Thoracic aorta (tissue), 2 donors: ENCODE results near the gene NAXE. TPM values are rescaled to one million over a fixed set of nuclear protein-coding genes. Genes with fewer than 3 reads are reported as not detected.

Experiments used
- ATAC-seq: fragments of 150-250 bp; one replicate; pipeline ENCODE4 v1.8.0; 2017; ENCODE audit warnings: low read depth; ENCODE audit not compliant: insufficient number of reproducible peaks, low FRiP score
- DNase-seq: peaks from one replicate; pipeline ENCODE4 v3.0.0-alpha.2; 2020; ENCODE audit warnings: low spot score
- H3K27ac ChIP-seq, 2 donors: fragments of 200-600 bp; sonication (generic); 1 replicate in 1 of 2; 2 replicates in 1 of 2; pipeline ENCODE4 v1.5.1; 2016; ENCODE audit warnings: mild to moderate bottlenecking in 2 of 2, moderate library complexity in 2 of 2
- H3K27me3 ChIP-seq: fragments of 200-600 bp; sonication (generic); replicated peaks from 2 replicates; pipeline ENCODE4 v1.6.0; 2016; ENCODE audit warnings: mild to moderate bottlenecking; ENCODE audit not compliant: insufficient read depth
- H3K36me3 ChIP-seq: fragments of 200-600 bp; sonication (generic); one replicate; pipeline ENCODE4 v1.5.1; 2016
- H3K4me1 ChIP-seq, 2 donors: fragments of 200-600 bp; sonication (generic); 1 replicate in 1 of 2; 2 replicates in 1 of 2; pipeline versions ENCODE4 v1.5.1 to v1.6.0; 2016; ENCODE audit warnings: low read depth in 2 of 2, mild to moderate bottlenecking in 1 of 2; ENCODE audit not compliant: control insufficient read depth in 1 of 2
- H3K4me3 ChIP-seq: fragments of 200-600 bp; sonication (generic); 2 replicates; pipeline ENCODE4 v1.5.1; 2016; ENCODE audit warnings: mild to moderate bottlenecking
- H3K9me3 ChIP-seq: fragments of 200-600 bp; sonication (generic); 2 replicates; pipeline ENCODE4 v1.5.1; 2016
- total RNA-seq, 2 donors: library from RNA; depleted of rRNA; stranded (reverse); fragments of >200 nt; gene quantifications; one replicate each; pipeline versions ENCODE4 v1.1.0 to v1.2.3, GENCODE V29; 2016
- TF ChIP-seq, protein P1 (sequence below): fragments of 200-600 bp; sonication (generic); IDR thresholded peaks from one replicate; pipeline ENCODE4 v1.5.1; 2019; ENCODE audit warnings: antibody characterized with exemption

The NAXE gene
- total RNA-seq, 2 donors from 2014 or later = 38.3 to 66.5 TPM

DNA sequence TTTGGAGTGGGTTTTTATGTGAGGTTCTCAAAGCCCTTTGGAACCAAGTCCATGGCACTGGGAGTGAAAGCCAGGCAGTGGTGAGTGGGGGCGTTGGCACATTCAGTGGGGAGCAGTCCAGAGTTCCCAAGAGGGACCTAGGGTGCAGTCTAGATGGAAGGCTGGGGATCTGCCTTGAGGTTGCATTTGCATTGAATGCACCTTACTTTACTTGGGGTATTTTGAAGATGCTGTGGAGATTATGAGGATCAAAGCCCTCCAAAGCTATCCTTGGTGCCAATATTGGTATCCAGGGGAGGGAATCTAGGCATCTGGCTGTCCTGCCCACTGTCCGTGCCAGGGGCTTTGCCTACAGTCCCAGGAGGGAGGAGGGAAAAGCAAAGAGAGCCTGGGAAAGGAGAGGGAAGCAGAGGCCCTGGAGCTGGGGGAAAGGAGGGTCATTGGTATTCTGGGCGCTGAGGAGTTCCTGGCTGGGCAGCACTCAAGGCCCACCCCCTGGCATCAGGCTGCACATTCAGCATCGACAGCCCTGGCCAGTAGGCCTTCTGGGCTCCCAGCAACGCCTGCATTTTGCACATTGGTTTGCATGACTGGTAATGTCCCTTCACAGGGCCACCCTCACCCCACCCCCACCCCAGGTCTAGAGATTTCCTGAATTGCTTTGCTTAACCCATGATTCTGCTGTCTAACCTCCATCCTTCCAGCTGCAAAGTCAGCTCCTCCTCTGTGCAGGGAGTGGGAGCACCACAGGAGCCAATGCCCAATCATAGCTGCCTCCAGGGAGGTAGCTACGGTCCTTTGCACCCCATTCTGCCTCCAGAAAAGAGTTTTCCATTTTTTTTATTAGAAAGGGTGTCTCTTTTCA lies 49.5 kb downstream of the NAXE start:
- DNase-seq (no peak), ATAC-seq (no peak)
- H3K4me3 ChIP-seq = peak overlapping the region; percentile 61
- peaks cover 8 to 10% of the 10 kb centered on the region in 2 donors for H3K4me1 ChIP-seq
- H3K27ac ChIP-seq = no peak overlapping the region
- H3K27me3 ChIP-seq = peaks cover 16% of the 10 kb centered on the region
- TF ChIP-seq, protein P1, sequence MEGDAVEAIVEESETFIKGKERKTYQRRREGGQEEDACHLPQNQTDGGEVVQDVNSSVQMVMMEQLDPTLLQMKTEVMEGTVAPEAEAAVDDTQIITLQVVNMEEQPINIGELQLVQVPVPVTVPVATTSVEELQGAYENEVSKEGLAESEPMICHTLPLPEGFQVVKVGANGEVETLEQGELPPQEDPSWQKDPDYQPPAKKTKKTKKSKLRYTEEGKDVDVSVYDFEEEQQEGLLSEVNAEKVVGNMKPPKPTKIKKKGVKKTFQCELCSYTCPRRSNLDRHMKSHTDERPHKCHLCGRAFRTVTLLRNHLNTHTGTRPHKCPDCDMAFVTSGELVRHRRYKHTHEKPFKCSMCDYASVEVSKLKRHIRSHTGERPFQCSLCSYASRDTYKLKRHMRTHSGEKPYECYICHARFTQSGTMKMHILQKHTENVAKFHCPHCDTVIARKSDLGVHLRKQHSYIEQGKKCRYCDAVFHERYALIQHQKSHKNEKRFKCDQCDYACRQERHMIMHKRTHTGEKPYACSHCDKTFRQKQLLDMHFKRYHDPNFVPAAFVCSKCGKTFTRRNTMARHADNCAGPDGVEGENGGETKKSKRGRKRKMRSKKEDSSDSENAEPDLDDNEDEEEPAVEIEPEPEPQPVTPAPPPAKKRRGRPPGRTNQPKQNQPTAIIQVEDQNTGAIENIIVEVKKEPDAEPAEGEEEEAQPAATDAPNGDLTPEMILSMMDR = no peak
- no peaks in the 10 kb centered on the region for H3K9me3 ChIP-seq
- no peaks in the 10 kb centered on the region for H3K36me3 ChIP-seq

DNA sequence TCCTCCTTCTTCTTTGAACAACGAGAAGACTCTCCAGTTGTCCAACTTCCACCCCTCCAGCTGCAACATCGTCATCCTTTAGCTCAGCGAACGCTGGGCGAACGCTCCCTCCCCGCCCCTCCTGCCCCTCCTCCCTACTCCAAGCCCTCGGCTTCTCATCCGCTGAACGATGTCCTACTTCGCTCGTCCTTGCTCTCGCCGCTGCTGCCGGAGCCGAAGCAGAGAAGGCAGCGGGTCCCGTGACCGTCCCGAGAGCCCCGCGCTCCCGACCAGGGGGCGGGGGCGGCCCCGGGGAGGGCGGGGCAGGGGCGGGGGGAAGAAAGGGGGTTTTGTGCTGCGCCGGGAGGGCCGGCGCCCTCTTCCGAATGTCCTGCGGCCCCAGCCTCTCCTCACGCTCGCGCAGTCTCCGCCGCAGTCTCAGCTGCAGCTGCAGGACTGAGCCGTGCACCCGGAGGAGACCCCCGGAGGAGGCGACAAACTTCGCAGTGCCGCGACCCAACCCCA lies 50.2 kb downstream of the NAXE start, which contains the start of gene BCAN:
BCAN (plus strand) TSS at position 357 of the 504 bp plus-strand sequence. CDS start 3,938 bp downstream, outside the sequence.
- Histone ChIP-seq H3K4me3 (peak within 1 kb of the TSS; percentile 61), H3K36me3 (no peaks in the 10 kb centered on the region), H3K4me1 (peaks cover 8 to 10% of the 10 kb centered on the region in 2 donors), H3K9me3 (no peaks in the 10 kb centered on the region), H3K27me3 (peaks cover 16% of the 10 kb centered on the region), H3K27ac (no peak within 1 kb of the TSS)
- no peak for DNase-seq
- TF ChIP-seq, protein P1 = no peak
- no peak for ATAC-seq

DNA sequence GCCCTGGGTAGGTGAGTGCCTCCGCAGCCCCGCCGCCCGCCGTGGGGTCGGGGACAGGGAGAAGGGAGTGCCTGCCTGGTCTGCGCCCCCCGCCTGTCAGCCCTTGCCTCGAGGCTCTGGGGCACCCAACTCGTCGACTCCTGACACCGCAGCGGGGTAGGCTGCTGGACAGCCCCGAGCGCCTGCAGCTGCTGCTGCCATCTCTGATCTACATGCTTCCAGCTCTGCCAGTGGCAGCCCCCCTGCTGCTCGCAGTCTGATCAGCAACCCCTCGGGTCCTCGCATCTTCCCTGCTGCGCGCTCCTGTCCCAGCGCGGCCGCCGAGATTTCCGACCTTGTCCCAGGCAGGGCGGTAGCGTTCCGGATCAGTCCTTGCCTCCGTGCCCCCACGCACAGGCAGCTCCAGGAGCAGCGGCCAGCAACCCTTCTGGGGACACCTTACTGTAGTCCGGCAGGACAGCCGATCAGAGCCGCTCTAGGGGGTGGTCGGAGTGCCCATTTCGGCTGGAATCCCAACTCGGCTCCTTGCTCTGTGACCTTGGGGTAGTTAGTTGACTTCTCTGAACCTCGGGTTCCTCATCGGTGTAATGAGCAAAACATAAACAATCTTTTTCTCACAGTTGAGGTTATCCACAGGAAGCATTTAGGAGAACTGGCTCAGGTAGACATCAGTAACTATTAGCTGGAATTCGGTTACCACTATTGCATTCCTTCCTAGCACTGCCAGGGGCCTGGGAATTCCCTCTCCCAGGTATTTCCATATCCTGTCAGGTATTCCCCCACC lies 50.9 kb downstream of the NAXE start:
- DNase-seq (no peak), ATAC-seq (no peak)
- peak overlapping the region; percentile 61 for H3K4me3 ChIP-seq
- TF ChIP-seq, protein P1 = no peak
- H3K36me3 ChIP-seq = no peaks in the 10 kb centered on the region
- peaks cover 16% of the 10 kb centered on the region for H3K27me3 ChIP-seq
- H3K27ac ChIP-seq = no peak overlapping the region
- peaks cover 8 to 10% of the 10 kb centered on the region in 2 donors for H3K4me1 ChIP-seq
- H3K9me3 ChIP-seq = no peaks in the 10 kb centered on the region

DNA sequence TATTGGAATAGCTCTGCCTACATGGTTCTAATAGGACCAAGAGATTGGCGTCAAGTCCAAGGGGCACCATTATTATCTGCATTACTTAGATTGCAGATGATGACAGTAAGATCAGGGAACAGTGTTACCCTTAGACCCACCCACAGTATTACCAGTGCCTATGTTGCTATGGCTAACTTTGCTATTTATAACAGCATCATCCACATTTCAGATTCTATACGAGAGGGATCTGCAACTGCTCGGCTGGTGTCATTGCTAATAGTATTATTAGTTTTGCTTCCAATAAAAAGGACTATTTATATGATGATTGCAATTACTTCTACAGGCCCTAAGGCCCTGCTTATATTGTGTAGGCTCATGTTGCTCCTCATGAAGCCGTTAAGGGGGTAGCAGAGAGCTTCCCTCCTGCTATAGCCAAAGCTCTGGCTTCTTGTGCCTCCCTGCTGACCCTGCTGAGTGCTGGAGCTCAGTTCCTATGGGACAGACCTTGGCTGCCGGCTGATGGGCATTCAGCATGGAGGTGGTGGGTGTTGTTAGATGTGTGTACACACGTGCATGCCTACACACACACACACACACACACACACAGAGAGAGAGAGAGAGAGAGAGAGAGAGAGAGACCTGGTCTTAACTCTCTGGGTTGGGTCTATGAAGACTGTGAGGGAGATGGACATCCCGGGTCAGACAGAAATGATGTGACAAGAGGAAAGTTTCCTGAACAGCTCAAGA lies 51.6 kb downstream of the NAXE start:
- H3K27me3 ChIP-seq = peaks cover 16% of the 10 kb centered on the region
- TF ChIP-seq, protein P1 = no peak
- no peaks in the 10 kb centered on the region for H3K36me3 ChIP-seq
- no peak overlapping the region for H3K27ac ChIP-seq
- DNase-seq (no peak), ATAC-seq (no peak)
- peaks cover 8 to 10% of the 10 kb centered on the region in 2 donors for H3K4me1 ChIP-seq
- no peak overlapping the region for H3K4me3 ChIP-seq
- H3K9me3 ChIP-seq = no peaks in the 10 kb centered on the region
